NCI-H510A treated with DMSO at 0.1 percent for 48 hours (cell line): ENCODE results near the gene MYL7.

Source experiments
- DNase-seq: peaks from one replicate; lab custom pipeline; 2025; lab: John Stamatoyannopoulos, UW

MYL7 gene

DNA sequence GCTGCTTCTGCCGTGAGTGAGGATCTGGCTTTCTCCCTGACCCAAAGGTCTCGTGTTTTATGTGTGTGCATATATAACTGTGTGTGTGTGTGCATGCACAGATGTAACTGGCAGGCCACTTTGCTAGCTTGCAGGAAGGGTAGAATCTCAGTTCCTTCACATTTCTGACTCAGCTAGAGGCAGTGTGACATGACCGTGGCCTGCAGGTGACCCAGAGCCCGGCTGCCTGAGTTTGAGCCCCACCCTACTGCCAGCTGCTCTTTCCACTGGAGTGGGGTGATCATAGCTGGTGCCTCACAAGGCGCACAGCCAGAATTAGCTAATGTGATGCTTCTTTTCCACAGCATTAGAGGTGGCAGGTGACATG, 9.3 kb upstream of the MYL7 start:
- DNase-seq, result no peak

DNA sequence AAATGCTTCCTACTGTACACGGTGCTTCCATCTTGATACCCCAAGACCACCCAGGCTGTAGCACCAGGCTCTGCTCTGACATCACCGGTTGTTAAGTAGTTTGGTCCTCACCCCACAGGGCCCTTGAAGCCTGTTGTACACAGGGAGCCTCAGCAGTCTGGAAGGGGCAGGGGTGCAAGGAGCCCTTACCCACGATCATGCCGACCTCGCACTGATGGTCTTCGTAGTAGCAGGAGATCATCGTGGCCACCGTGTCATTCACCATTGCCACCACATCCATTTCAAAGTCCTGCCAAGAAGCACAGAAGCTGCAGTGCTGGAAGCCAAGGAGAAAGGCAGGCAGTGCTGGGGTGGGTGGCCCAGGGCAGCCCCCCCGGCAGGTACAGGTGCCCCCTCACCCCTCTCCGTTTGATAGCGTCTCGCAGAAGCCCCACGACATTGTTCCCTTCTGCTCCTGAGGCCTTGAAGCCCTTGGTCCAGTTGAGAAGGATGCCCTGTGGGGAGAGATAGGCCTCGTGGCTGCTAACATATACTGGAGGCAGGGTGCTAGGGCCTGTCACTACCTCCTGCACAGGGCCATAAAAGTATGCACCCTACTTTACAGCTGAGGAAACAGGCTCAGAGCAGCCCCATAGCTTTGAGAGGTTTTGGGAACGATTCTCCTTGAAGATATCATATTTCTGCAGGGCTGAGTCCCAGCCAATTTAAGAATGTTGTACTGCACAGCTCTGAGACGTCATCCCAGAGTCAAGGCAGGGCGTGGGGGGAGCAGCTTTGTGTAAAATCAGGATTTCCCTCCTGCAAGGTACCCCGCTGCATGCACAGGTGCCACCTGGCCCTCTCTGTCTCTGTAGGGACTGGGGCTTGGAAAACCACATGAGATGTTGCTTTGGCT, 8.7 kb upstream of the MYL7 start:
- no peak for DNase-seq

DNA sequence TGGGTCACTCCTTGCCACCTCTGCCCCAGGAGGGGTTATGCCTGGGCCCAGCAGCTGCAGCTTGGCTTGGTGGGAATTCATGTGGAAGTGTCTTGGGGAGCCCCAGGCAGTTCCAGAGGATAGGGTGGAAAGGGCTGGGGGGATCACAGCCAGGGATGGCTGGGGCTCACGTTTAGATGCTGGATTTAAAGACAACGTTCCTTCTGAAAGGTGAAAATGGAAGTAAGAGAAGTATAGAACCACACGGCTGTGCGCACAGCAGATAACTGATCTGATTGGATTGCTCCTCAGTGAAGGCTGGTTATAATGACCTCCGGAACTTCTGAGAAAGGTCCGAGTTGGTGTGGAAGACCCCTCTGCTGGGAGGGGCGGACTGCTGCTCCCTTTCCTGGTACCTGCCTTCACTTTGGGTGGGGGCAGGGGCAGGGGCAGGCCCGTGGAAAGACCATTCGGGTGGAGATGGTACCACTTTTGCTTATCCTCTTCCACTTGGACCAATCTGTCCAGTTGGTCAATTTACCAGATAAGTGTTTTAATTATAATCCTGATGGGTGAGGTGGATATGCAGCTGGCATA, 7.9 kb upstream of the MYL7 start:
- DNase-seq, result no peak

DNA sequence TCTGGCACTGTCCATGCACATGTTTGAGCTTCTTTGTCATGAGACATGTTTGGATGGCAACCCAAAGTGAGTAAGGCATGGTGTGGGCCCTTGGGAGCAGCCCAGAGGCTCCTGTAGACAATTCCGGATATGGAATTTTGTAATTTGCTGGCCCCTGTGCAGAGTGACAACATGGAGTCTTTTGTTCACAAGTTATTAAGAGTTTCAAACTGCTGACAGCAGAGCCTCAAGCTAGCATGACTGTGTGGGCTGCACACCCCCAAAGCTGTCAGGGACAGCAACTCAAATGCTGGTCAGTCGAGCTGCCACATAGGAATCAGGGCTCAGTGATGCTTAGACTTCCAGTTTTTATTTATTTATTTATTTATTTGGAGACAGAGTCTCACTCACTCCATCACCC, 7.0 kb upstream of the MYL7 start:
- no peak for DNase-seq

DNA sequence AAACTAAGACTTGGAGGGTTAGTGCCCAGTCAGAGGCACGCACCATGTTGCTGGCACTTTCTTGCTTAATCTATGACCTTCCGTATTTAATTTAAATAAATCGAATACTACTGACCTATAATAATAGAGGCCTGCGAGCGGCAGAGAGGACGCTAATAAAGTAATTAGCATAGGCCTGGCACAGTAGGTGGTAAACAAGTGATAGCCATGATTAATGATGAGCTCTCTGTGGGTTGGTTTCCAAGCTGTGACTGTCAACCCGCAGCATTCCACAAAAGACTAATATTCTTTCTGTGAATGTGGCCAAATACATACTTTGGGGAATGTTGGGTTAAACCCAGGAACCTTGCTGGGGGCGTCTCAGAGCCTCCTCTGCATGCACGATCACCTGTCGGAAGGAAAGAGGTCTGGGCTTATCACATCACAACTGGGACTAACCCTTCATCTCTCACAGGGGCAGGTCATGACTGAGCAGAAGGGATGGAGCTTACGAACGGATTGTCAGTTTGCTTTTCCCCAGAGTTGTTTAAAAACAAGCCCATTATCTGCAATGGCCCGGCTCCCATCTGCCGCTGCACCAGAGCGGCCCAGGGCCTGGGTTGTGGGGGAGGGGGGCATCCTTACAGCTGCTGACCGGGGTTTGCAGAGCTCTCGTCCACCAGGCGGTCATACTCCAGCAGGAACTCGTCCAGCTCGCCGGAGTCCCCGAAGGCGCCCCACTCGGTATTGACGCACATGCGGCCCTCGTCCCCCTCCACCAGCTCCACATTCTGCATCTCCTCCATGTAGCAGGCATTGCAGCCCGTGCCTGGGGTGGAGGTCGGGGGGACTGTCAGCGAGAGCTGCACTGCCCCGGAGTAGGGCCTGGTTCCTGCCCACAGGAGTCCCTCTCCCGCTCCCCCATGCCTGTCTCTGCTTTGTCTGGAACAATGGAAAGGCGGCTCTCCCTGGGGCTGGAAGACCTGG, 6.2 kb upstream of the MYL7 start:
- DNase-seq, result no peak

DNA sequence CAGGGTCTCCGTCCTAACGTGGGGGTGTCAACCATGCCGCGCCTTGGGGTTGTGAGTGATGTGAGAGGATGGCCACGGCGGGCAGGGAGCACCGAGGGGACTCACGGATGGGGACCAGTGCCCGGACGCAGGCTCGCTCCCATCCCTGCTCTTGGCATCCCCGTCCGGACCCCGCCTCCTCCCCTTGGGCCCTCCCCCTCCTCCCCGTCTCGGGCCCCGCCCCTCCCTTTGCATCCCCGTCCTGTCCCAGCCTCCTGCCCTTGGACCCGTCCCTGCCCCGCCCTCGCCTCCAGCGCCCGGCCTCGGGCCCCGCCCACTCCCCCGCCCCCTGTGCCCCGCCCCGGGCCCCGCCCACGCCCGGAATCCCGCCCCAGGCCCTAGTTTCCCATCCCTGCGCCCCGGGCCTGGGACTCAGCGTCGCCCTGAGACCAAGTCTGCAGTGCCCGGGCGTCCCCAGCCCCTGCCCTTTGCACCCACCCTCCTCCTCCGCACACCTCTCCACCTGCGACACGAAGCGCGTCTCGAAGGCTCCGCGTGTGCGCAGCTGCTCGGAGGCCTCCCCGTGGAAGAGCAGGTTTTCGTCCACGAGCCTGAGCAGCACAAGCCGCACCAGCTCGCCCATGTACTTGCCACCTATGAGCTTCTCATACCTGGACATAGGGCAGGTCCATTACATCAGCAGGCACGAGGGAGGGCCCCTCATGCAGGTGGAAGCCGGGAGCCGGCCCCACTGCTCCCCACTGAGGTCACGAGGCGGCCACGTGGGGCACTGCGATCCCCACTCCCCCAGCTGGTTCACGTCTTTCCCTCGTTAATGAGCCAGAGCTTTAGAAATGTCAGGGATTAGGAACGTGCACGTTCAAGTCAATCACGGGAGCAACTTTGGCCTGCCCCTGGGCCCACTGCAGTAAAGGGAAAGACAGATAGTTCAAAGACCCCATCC, 5.1 kb upstream of the MYL7 start:
- no peak for DNase-seq

DNA sequence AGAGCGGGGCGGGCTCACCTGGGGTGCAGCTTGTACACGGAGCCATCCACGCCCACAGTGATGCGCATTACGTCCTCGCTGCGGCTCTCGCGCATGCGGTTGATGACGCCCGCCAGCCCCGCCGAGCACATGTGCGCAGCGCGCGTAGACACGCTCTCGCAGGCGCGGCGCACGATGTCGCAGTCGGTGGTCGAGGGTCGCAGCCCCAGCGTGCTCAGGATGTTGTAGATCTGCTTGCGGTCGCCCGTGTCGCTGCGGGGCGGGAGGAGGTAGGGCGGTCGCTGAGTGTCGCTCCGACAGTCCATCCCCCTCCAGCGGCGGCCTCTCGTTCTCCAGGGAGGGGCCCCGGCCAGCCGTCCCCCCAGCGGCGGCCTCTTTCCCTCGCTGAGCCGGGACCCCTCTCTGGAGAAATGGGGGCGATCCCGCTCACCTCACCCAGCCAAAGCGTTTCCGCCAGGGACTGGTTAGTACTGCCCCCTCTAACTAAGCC, 4.4 kb upstream of the MYL7 start:
- DNase-seq, result no peak

DNA sequence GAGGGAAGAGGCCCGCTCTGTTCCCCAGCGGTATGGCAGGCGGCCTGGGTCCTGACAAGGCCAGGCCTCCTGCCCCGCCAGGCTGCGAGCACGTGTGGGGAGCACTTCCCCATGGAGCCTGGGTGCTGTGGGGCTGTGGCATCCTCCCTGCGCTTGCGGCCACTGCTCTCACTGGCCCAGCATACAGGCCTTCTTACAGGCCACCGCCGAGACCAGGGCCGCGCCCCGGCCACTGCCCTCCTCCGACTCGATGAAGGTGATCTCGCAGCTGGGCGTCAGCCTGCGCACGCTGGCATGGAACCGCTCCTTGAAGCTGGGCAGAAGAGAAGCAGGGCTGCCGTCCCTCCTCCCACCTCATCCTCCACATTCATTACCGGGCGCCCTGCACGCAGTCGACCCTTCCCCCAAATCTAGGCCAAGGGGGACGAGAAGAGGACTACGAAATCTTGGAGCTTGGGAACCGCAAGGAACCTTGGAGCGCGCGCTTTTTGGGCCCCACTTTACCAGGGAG, 3.9 kb upstream of the MYL7 start:
- DNase-seq, result no peak

DNA sequence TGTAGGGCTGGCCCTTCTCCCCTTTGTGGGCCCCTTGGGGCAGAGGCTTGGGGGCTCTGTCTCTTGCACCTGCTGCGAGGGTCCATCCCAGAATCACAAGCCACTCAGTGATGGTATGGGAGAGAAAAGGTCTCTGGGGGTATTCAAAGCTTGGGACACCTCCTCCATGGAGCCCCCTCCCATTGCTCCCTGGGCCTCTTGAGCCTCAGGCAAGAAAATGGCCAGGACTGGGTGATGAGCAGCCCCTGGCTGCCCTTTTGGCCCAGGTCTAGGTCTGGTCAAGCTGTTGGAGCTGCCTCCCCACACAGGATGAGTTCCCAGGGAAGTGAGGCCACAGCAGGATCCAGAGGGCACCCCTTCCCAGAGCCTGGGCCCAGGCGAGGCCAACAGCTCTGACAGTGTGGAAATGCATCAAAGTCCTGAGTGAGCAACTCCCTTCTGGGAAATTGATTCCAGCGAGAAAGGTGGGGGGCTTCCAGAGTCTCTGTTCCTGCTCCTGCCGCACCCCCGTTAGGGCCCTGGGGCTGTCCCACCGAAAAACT, 3.4 kb upstream of the MYL7 start:
- no peak for DNase-seq

DNA sequence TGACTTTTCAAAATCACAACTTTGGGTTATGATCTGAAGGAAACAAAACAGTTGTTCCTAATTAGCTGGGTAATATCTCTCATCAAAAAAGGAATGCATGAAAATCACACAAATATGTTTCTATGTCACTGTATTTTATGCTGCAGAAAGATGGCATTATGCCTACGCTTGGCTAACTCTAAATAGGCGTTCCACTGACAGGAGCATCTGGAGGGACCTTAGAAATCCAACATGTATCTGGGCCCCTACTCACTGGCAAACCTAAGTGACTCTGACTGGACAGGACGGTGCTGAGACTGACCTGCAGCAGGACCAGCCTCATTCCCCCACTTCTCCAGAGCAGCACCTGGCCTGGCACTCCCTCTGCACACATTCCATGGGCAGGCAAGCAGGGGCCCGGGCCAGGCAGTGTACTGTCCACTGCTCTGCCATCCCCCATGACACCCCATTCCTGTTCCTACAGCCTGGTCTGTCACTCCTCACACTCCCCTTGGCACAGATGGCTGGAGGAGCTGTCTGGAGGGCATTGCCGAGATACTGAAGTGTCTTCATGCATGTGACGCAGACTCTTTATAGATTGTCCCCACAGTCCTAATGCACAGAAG, 2.6 kb upstream of the MYL7 start:
- no peak for DNase-seq

DNA sequence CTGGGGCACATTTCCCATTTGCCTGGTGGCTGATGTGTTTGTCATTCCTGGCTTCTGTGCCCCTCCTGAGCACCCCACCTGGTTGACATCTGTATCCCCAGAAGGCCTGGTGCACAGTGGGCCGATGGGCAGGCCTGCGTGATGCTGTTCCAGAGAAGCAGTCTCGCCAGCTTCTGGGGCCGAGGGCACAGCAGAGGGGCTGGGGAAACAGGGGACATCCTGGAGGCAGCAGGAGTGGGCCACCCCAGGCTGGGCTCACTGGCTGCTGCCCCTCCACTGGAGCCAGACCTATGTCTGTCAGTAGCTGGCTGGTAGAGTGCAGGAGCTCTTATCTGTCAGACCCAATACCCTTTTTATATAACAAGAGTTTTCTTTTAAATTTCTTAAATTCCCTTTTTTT, 896 bp upstream of the MYL7 start:
- no peak for DNase-seq

DNA sequence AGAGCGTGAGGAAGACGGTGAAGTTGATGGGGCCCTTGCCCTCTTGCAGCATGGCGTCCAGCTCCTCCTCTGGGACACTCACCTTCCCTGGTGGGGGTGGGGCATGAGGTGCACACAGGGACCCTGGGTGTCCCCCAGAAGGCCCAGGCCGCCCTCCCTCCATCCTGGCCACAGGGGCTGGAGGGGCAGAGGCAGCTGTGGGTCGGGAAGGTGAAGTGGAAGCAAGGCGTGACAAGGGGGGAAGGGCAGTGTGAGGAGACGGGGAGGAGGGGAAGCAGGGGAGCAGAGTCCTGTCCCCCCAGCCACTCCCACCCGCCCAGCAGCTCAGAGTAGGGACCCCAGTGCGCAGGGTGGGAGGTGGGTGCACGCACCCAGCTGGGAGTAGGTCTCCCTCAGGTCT, 791 bp downstream of the MYL7 start:
- no peak for DNase-seq

DNA sequence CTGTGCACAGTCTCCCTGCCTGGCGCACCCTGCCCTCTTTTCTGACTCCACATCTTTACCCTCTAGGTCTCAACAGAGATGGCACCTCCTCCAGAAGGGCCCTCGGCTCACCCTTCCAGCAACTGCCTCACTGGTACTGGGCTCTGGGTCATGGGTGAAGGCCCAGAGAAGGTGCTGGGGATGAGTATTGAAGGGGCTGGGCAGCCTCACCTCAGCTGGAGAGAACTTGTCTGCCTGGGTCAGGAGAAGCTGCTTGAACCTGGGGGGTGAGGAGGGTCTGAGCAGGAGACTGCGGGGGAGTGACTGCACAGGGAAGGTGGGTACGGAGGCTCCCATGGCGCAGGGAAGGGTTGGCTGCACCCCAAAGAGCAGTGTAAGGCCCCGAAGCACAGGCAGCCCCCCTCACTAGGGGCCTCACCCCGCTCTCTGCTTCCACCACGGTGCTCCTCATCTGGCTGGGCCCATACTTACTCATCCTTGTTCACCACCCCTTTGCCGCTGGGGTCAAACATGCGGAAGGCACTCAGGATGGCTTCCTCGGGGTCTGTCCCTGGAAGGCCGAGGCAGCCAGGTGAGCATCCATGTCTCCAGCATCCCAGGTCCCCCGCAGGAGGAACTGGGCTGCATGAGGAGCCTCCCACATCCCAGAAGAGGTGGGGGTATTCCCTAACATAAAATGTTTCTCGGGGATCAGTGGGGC, 1.7 kb downstream of the MYL7 start:
- no peak for DNase-seq

DNA sequence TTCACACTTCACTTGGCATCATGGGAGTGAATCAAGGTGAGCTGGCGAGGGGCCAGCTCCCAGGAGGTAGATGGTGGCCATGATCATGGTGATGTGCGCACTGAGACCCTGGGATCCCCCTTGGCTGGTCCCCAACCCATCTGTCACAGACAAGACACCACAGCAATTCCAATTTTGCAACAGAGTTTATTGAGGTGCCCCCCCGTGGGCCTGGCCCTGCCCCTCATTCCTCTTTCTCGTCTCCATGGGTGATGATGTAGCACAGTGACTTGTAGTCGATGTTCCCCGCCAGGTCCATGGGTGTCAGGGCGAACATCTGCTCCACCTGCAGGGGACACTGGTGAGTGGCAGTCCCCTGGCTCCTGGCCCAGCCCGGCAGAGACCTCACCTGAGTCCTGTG, 2.4 kb downstream of the MYL7 start:
- DNase-seq, result no peak

DNA sequence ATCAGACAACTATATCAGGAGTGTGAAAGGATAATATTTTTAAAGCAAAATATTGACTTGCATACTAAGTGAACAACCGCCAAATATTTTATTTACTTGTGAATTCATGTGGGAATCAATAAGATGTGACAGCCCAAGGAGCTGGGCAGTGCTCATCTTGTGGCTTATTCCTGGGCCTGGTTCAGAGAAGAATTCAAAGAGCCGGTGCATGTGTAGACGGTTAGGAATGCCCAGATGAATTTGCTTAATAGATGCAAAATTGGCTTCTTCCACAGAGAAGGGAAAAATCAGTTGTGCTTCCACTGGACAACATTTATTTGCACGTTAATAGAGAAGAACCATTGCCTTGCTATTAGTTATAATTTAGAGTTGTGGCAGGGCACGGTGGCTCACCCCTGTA, 4.4 kb downstream of the MYL7 start:
- no peak for DNase-seq

DNA sequence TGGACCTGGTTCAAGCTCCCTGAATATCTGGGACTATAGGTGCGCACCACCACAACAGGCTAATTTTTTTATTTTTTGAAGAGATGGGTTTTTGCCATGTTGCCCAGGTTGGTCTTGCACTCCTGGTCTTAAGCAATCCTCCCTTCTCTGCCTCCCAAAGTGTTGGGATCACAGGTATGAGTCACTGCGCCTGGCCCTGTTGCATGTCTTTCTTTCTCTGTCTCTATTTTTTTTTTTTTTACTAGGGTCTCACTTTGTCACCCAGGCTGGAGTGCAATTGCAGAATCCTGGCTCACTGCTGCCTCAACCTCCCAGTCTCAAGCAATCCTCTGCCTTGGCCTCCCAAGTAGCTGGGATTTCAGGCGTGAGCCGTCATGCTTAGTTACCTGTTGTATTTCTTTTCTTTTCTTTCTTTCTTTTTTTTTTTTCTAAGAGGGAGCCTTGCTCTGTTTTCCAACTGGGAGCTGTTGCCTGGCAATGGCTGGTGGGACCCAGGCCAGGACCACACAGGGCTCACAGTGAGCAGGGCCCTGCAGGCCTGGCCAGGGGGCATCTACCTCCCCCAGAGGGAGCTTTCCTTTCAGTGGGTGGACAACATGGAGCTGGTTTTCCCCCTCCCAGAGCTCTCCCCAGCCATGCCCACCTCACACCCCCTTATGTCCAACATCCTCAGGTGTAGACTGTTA, 6.0 kb downstream of the MYL7 start:
- DNase-seq, result no peak

DNA sequence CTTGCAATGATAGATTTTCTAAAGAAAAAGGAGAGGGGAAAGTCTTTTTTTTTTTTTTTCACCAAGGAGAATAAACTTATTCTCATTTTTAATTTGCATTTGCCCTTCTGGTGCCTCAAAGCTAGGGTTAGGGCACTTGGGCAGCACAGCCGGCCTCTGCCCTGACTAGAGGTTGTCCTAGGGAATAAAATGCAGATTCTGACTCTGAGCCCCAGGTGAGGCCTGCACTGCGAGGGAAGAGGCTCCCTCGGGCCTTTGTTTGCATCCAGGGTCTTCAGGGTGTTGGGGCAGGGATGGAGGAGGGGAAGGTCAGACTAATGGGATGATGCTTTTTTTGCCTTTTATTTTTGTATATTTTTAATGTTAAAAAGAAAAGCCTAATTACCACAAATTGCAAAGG, 7.8 kb downstream of the MYL7 start:
- no peak for DNase-seq

DNA sequence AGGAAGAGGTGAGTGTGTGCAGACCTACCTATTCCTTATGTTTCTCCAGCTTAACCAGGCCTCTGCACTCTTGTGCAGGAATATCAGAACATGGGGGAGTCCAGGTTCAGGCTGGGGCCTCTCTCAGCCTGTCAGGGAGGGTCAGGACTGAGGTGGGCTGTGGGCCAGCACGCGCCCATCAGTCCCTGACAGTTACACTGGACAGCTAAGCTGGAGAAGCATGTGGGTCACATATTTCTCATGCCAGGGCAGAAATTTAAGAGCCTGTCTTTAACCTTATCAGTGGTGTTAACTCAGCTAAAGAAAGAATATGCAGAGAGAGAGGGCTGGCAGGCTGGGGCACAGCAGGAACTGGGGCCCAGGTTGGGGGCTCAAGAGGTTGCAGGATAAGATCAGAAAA, 9.1 kb downstream of the MYL7 start:
- no peak for DNase-seq
